Hair follicle dermal papilla cell (primary cell): ENCODE measurements around the gene COL4A5. TPM values are rescaled to one million over a fixed set of nuclear protein-coding genes. Genes with fewer than 3 reads are reported as not detected.

Source experiments
- small RNA-seq: library from RNA; depleted of rRNA; stranded (forward); fragments of <200 nt; gene quantifications from one replicate; pipeline ENCODE3, GENCODE V24; 2012
- total RNA-seq: library from RNA; depleted of rRNA; stranded (reverse); fragments of >200 nt; gene quantifications from 2 replicates; pipeline ENCODE4 v1.2.3, GENCODE V29; 2012

COL4A5 gene
- 7.0 and 7.8 TPM in 2 replicates for total RNA-seq

GRCh38 chrX:108439426-108439942 is at the start of gene COL4A5:
Gene COL4A5, plus strand, starts transcription at chrX:108439838. Its CDS starts 288 bp downstream, at chrX:108440126.

GRCh38 chrX:108438110-108438623 is 1.5 kb upstream of the COL4A5 start, which contains the start of gene COL4A6:
Gene COL4A6, minus strand, starts transcription at chrX:108438422. Its CDS starts 226 bp downstream, at chrX:108438196.

GRCh38 chrX:108736509-108737479 is 297.2 kb downstream of the COL4A5 start, which contains the start of gene IRS4:
Gene IRS4, minus strand, starts transcription at chrX:108736563.

Small RNAs within 50 kb of the gene (small RNA-seq; reads per million reads assigned to genes)
- not detected for gene RF00019

Other genes with a start within 250 kb of the COL4A5 start
- gene COL4A6, start 1.4 kb upstream of the COL4A5 start, total RNA-seq, result 0.16 and 0.36 TPM in 2 replicates